ENCODE results near the gene ADARB2. TPM values are rescaled to one million over a fixed set of nuclear protein-coding genes. Genes with fewer than 3 reads are reported as not detected.
"Not testable (repeated sequence)": the region's sequence is repeated elsewhere in the genome, so short reads cannot be mapped to it uniquely, and the experiment has no call there.

The ADARB2 gene
- total RNA-seq, 4 donors from 2014 or later: 2.0 to 9.9 (median 5.1) TPM

DNA sequence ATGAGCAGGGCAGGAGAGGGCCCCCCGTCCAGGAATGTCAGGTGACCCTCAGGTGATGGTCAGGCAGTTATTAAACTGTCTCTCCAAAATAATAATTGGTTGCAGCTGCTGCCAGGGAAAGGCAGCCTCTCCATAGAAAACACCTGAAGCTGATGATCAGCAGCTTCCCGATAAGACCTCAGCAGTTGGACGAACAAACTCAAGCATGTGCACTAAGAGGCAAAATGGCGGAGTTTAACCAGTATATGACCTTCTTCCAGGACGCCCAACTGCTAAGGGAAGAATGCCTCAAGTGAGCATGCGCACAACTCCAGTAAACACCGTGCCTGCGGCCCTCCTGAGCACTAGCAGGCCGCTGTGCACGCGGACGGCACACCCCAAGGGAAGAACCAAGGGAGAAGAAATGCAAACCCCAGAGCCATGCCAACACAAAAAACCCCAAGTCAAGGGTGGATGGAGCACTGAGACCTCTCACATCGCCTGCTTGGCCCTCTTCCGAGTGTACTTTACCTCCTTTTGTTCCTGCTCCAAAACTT is 38.9 kb upstream of the ADARB2 start:
- H3K27ac ChIP-seq: no peak overlapping the region
- H3K4me3 ChIP-seq: no peak overlapping the region
- no peaks in the 10 kb centered on the region for H3K27me3 ChIP-seq
- DNase-seq: no peak
- no peak for TF ChIP-seq CTCF (IDR thresholded peaks at IDR 0.05)
- no peak for TF ChIP-seq POLR2A (IDR thresholded peaks at IDR 0.05)
- no peaks in the 10 kb centered on the region for H3K9me3 ChIP-seq
- no peaks in the 10 kb centered on the region for H3K36me3 ChIP-seq
- no peaks in the 10 kb centered on the region for H3K4me1 ChIP-seq

DNA sequence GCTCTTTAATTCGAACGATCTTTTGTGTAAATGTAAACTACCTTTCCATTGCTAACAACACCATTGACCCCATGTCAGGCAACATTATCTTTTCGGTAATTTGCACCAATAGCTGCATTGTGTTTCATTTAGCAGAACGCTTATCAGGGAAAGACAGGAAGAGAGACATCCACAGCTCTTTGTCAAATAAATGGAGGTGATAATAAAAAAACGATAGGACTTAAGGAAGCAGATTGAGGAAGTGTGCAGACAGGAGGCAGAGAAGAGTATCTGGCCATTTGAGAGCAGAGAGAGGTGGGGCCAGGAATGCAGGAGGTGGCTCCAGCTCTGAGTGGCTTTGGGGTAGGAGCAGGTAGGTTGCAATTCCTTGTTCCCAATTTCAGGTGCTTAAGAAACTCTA is 37.5 kb upstream of the ADARB2 start:
- Histone ChIP-seq H3K4me1 (no peaks in the 10 kb centered on the region), H3K36me3 (no peaks in the 10 kb centered on the region), H3K9me3 (no peaks in the 10 kb centered on the region), H3K27me3 (no peaks in the 10 kb centered on the region), H3K27ac (no peak overlapping the region), H3K4me3 (no peak overlapping the region)
- TF ChIP-seq POLR2A (IDR thresholded peaks at IDR 0.05) (no peak), CTCF (IDR thresholded peaks at IDR 0.05) (no peak)
- DNase-seq: no peak

DNA sequence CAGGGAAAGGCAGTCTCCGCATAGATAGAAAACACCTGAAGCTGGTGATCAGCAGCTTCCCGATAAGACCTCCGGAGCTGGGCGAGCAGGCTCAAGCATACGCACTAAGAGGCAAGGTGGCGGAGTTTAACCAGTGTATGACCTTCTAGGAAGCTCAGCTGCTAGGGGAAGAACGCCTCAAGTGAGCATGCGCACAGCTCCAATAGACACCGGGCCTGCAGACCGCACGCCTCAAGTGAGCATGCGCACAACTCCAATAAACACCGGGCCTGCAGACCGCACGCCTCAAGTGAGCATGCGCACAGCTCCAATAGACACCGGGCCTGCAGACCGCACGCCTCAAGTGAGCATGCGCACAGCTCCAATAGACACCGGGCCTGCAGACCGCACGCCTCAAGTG is 35.9 kb upstream of the ADARB2 start:
- not testable (repeated sequence) for H3K36me3 ChIP-seq, DNase-seq, H3K27ac ChIP-seq, H3K27me3 ChIP-seq, H3K9me3 ChIP-seq, H3K4me3 ChIP-seq, H3K4me1 ChIP-seq

DNA sequence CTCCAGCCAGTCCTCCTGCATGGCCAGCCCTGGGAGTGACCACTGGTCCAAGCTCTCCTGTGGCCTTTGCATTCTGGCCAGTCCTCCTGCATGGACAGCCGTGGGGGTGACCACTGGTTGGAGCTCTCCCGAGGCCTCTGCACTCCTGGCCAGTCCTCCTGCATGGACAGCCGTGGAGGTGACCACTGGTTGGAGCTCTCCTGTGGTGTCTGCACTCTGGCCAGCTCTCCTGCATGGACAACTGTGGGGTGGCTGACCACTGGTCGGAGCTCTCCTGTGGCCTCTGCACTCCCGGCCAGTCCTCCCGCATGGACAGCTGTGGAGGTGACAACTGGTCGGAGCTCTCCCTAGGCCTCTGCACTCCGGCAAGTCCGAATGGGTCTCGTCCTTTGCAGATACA is 28.7 kb upstream of the ADARB2 start:
- TF ChIP-seq POLR2A (IDR thresholded peaks at IDR 0.05) (no peak), CTCF (IDR thresholded peaks at IDR 0.05) (no peak)
- no peaks in the 10 kb centered on the region for H3K9me3 ChIP-seq
- no peaks in the 10 kb centered on the region for H3K27me3 ChIP-seq
- H3K4me3 ChIP-seq: no peak overlapping the region
- no peak for DNase-seq
- H3K36me3 ChIP-seq: no peaks in the 10 kb centered on the region
- H3K27ac ChIP-seq: no peak overlapping the region
- H3K4me1 ChIP-seq: no peaks in the 10 kb centered on the region

GRCh38 chr10:1762076-1762475 is 24.8 kb upstream of the ADARB2 start:
- Histone ChIP-seq H3K27me3 (no peaks in the 10 kb centered on the region), H3K27ac (no peak overlapping the region), H3K4me3 (no peak overlapping the region), H3K4me1 (no peaks in the 10 kb centered on the region), H3K36me3 (no peaks in the 10 kb centered on the region), H3K9me3 (peaks cover 0 to 6% (median 0%) of the 10 kb centered on the region in 4 donors)
- DNase-seq: no peak
- TF ChIP-seq POLR2A (IDR thresholded peaks at IDR 0.05) (no peak), CTCF (IDR thresholded peaks at IDR 0.05) (no peak)

DNA sequence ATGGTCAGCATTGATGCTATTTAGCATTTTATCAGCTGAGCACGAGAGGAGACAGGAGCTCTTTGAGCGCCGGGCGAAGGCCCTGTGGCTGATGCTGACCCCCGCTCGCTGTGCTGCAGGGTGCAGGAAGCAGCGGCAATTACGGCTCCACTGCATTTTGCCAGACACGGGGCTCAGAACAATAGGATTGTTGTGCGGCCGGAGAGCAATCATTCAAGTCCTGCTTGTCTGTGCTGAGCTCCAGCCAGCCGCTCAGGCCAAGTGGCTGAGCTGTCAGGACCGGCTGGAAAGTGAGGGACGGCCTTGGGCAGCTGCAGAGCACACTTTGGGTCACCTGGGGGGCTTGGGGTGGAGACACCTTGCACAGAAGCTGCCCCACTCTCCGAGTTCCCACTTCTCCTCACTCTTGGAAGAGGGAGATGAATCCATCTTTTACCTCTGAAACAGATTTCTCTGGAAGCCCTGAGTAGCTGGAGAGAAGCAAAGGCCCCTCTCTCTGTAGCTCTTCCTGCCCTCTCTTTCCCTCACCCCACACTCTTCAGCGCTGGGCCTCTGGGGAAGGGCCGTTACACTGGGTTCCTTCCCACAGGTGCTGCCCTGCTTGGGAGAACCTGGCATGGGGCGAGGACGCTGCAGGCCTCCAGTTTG is 17.3 kb upstream of the ADARB2 start:
- Histone ChIP-seq H3K4me3 (no peak overlapping the region), H3K4me1 (no peaks in the 10 kb centered on the region), H3K27ac (no peak overlapping the region), H3K9me3 (peaks cover 0 to 8% (median 0%) of the 10 kb centered on the region in 4 donors), H3K27me3 (no peaks in the 10 kb centered on the region), H3K36me3 (no peaks in the 10 kb centered on the region)
- no peak for TF ChIP-seq CTCF (IDR thresholded peaks at IDR 0.05)
- no peak for TF ChIP-seq POLR2A (IDR thresholded peaks at IDR 0.05)
- no peak for DNase-seq

Data from Peyer's patch (tissue), 4 donors.